Measurements from ENCODE around the gene NCK2.

The NCK2 gene

DNA sequence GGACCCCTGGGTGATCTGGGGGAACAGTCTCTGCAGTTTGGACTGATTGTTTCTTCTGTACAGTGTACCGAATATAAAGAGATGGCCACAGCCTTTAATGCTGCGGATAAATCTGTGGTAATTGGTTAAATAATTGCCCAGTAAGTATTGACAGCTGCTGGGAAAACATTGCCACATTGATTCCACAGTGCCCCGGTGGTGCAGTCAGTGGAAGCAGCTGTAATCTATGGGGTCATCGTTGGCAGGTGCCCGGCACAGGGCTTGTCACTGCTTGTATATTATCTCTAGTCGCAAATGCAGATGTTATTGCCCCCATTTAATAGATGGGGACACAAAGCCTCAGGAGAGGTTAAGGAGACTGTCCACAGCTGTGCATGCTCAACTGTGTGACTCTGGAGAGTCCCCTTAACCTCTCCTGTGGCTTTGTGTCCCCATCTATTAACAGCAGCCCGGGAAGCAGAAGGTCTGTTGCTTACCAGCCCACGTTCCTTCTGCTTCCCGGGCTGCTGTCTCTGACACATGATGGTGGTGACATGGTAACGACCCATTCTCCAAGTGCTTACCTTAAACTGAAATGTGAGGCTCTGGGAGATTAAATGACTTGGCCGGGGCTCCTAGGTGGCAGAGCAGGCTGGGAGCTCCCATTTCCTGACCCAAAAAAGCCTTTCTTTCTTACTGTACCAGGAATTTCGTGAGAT lies 76.9 kb downstream of the NCK2 start:
- DNase-seq: no peak
- H3K27me3 ChIP-seq (replicated peaks): no peaks in the 10 kb centered on the region
- no peak overlapping the region for H3K27ac ChIP-seq
- in situ Hi-C loops (cut with HindIII; ENCODE audit: low pct_ligation_motif_present, low sequenced_read_pairs): no loop called here
- no peaks in the 10 kb centered on the region for H3K36me3 ChIP-seq (replicated peaks)
- TF ChIP-seq, protein P1, sequence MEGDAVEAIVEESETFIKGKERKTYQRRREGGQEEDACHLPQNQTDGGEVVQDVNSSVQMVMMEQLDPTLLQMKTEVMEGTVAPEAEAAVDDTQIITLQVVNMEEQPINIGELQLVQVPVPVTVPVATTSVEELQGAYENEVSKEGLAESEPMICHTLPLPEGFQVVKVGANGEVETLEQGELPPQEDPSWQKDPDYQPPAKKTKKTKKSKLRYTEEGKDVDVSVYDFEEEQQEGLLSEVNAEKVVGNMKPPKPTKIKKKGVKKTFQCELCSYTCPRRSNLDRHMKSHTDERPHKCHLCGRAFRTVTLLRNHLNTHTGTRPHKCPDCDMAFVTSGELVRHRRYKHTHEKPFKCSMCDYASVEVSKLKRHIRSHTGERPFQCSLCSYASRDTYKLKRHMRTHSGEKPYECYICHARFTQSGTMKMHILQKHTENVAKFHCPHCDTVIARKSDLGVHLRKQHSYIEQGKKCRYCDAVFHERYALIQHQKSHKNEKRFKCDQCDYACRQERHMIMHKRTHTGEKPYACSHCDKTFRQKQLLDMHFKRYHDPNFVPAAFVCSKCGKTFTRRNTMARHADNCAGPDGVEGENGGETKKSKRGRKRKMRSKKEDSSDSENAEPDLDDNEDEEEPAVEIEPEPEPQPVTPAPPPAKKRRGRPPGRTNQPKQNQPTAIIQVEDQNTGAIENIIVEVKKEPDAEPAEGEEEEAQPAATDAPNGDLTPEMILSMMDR (IDR thresholded peaks at IDR 0.05; ENCODE audit: low read depth, low read length, missing control alignments): no peak
- no peak overlapping the region for H3K4me3 ChIP-seq (ENCODE audit: low read depth, low read length)

DNA sequence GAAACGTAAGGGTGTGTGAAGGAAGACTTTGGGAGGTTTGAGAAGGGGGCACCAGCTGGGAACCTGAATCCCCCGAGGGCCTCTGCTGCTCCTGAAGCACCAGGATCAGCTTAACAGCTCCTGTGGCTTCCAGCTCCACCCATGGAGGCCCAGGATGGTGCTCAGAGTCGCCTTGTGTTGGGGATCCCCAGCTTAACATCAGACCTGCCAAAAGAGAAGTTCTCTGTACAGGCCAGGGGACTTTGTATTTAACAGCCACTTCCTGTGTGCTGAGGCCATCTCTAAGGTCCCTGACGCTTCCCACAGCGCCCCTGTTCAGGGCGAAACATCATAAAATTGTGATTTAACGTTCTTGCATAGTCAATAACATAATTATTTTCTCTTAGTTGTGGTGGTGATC lies 77.5 kb downstream of the NCK2 start:
- TF ChIP-seq, protein P1 (IDR thresholded peaks at IDR 0.05; ENCODE audit: low read depth, low read length, missing control alignments): no peak
- in situ Hi-C loops (cut with HindIII; ENCODE audit: low pct_ligation_motif_present, low sequenced_read_pairs): no loop called here
- Histone ChIP-seq H3K36me3 (replicated peaks) (no peaks in the 10 kb centered on the region), H3K27ac (no peak overlapping the region), H3K4me3 (ENCODE audit: low read depth, low read length) (no peak overlapping the region), H3K27me3 (replicated peaks) (no peaks in the 10 kb centered on the region)
- no peak for DNase-seq

DNA sequence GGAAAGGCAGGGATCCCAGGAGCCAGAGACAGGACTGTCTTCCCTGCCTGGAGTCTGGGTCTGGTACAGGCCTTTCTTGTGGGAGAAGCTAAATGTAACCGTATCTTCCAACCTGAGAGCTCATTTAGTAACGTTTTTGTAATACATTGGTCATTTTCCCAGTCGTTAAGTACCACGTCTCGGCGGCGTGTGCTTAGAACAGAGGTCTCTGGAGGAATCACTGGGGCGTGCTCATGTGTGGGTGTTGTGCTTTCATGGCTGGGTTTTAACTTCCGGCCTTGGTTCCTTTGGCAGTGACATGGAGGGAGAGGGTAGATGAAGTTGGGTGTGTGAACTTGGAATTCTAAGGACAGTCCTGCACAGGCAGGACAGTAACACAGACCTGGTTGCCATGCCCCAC lies 79.7 kb downstream of the NCK2 start:
- H3K36me3 ChIP-seq (replicated peaks): no peaks in the 10 kb centered on the region
- TF ChIP-seq, protein P1 (IDR thresholded peaks at IDR 0.05; ENCODE audit: low read depth, low read length, missing control alignments): no peak
- H3K27me3 ChIP-seq (replicated peaks): no peaks in the 10 kb centered on the region
- no peak for DNase-seq
- H3K27ac ChIP-seq: no peak overlapping the region
- no peak overlapping the region for H3K4me3 ChIP-seq (ENCODE audit: low read depth, low read length)
- in situ Hi-C loops (cut with HindIII; ENCODE audit: low pct_ligation_motif_present, low sequenced_read_pairs): no loop called here

DNA sequence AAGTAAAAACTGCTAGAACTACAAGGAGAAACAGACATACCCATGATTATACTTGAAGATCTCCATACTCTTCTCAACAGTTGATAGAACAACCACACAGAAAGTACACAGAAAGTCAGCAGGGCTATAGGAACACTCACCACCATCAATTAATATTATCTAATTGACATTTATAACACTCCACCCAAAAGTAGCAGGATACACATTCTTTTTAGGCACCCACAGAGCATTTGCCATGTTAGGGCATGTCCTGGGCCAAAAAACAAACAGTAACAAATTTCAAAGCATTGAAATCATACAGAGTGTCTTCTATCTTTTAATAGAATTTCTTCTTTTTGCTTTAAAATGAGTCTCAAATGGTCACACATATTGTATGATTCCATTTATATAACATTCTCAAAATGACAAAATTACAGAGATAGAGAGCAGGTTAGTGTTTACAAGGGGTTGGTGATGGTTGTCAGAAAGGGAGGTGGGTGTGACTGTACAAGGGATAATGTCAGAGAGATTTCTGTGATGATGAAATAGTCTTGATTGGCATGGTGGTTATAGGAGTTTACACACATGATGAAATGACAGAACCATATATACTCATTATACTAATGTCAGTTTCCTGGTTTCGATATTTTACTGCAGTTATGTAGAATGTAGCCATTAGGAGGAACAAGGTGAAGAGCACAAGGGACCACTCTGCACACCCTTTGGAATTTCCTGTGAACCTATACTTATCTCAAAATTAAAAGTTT lies 82.8 kb downstream of the NCK2 start:
- in situ Hi-C loops (cut with HindIII; ENCODE audit: low pct_ligation_motif_present, low sequenced_read_pairs): no loop called here
- H3K27me3 ChIP-seq (replicated peaks): no peaks in the 10 kb centered on the region
- H3K36me3 ChIP-seq (replicated peaks): no peaks in the 10 kb centered on the region
- no peak overlapping the region for H3K4me3 ChIP-seq (ENCODE audit: low read depth, low read length)
- H3K27ac ChIP-seq: no peak overlapping the region
- no peak for DNase-seq
- TF ChIP-seq, protein P1 (IDR thresholded peaks at IDR 0.05; ENCODE audit: low read depth, low read length, missing control alignments): no peak

DNA sequence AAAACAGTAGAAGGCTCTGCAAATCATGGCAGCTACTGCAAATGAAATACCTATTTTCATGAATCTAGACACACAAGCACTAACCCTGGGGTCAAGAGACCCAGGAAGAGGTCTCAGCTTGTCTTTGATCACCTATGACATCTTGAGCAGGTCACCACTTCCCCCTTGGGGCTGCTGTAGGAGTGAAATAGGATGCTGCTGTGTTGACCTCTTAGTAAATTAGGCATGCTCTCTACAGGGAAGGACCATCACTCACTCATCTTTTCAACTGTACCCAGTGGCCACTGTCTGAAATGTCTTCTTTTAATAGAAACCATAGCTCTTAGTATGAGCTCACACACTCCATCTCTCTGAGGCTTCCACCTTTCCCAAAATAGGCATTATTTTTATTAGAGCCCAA lies 83.8 kb downstream of the NCK2 start:
- no peaks in the 10 kb centered on the region for H3K27me3 ChIP-seq (replicated peaks)
- in situ Hi-C loops (cut with HindIII; ENCODE audit: low pct_ligation_motif_present, low sequenced_read_pairs): no loop called here
- no peak for DNase-seq
- TF ChIP-seq, protein P1 (IDR thresholded peaks at IDR 0.05; ENCODE audit: low read depth, low read length, missing control alignments): no peak
- no peak overlapping the region for H3K27ac ChIP-seq
- no peaks in the 10 kb centered on the region for H3K36me3 ChIP-seq (replicated peaks)
- no peak overlapping the region for H3K4me3 ChIP-seq (ENCODE audit: low read depth, low read length)

Measured in brain microvascular endothelial cell (primary cell).